Testis (tissue), 3 donors: ENCODE results near the gene DDAH1. TPM values are rescaled to one million over a fixed set of nuclear protein-coding genes. Genes with fewer than 3 reads are reported as not detected.

ENCODE experiments used
- DNase-seq: peaks from one replicate; pipeline ENCODE4 v3.0.0-alpha.2; 2019
- H3K27ac ChIP-seq, 2 donors: fragments of 200-600 bp; sonication (generic); one replicate each; pipeline ENCODE4 v1.5.1; 2019
- H3K27me3 ChIP-seq: fragments of 200-600 bp; sonication (generic); one replicate; pipeline ENCODE4 v1.5.1; 2019
- H3K36me3 ChIP-seq: fragments of 200-600 bp; sonication (generic); one replicate; pipeline ENCODE4 v1.5.1; 2017; ENCODE audit warnings: low read depth; ENCODE audit errors: missing control alignments
- H3K4me1 ChIP-seq: fragments of 200-600 bp; sonication (generic); one replicate; pipeline ENCODE4 v1.5.1; 2019
- H3K4me3 ChIP-seq, 2 donors: fragments of 200-600 bp; sonication (generic); one replicate each; pipeline ENCODE4 v1.5.1; 2017 to 2019
- H3K9me3 ChIP-seq: fragments of 200-600 bp; sonication (generic); one replicate; pipeline ENCODE4 v1.5.1; 2017
- CTCF ChIP-seq, 3 experiments: fragments of 450-650 bp in 2 of 3; fragments of 200-600 bp in 1 of 3; sonication (generic) in 1 of 3; IDR thresholded peaks; one replicate each; pipeline ENCODE4 v1.5.1; 2016 to 2019; ENCODE audit warnings: antibody characterized with exemption in 3 of 3, mild to moderate bottlenecking in 2 of 3, moderate library complexity in 1 of 3
- POLR2A ChIP-seq: fragments of 450-650 bp; IDR thresholded peaks from one replicate; pipeline ENCODE4 v1.6.1; 2017; ENCODE audit warnings: antibody characterized with exemption, mild to moderate bottlenecking, moderate library complexity
- WGBS, 2 donors: methylation state at CpG; one replicate each; pipeline ENCODE4 v1.1.5; 2018; 5-methylcytosine and 5-hydroxymethylcytosine counted together
- intact Hi-C: fragments of 100-400 bp; cut with DNase I; formaldehyde crosslinking; loops from one replicate; pipeline ENCODE4 v1.15.1; 2023; ENCODE audit warnings: low total_unique reads
- polyA plus RNA-seq: library from polyadenylated mRNA; stranded (reverse); fragments of 350-450 nt; fragmentation: Illumina TruSeq; extraction: RNeasy Lipid Tissue Mini Kit (QIAGEN cat#74804); gene quantifications from one replicate; pipeline ENCODE4 v1.2.3, GENCODE V29; 2014; ENCODE audit warnings: low read depth, low replicate concordance; ENCODE audit not compliant: insufficient read depth
- total RNA-seq, 2 donors: library from RNA; depleted of rRNA; stranded (reverse); fragments of >200 nt; gene quantifications; one replicate each; pipeline ENCODE4 v1.2.3, GENCODE V29; 2016

DDAH1 gene
- total and polyA plus RNA-seq, 3 donors from 2014 or later: 45.3 to 71.3 (median 54.3) TPM

DNA sequence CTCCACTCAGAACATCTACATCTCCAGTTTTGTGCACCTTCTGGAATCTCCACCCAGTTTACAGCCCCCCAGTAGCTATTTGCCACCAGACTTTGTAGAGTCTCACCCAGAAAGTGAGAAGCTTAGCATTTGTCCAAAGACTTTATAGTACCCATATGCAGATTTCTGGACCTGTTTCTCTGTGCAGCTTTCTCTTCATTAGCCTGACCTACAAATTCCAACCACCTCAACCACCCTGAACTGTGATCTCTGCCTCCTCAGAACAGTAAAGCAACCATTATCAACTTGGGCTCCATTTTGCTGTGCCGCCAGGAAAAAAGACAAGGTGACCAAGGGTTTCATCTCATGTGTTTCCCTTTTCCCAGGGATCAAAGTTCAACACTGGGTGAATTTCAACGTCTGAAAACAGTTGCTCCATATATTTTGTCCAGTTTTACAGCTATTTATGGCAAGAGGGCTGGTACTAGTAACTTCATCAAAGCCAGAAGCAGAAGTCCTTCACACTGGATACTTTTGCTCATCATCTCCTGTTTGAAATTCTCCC lies 36.5 kb upstream of the DDAH1 start:
- DNase-seq: no peak
- 89 to 93% methylated on average over 2 of the region's 2 CpGs for WGBS, 2 donors

DNA sequence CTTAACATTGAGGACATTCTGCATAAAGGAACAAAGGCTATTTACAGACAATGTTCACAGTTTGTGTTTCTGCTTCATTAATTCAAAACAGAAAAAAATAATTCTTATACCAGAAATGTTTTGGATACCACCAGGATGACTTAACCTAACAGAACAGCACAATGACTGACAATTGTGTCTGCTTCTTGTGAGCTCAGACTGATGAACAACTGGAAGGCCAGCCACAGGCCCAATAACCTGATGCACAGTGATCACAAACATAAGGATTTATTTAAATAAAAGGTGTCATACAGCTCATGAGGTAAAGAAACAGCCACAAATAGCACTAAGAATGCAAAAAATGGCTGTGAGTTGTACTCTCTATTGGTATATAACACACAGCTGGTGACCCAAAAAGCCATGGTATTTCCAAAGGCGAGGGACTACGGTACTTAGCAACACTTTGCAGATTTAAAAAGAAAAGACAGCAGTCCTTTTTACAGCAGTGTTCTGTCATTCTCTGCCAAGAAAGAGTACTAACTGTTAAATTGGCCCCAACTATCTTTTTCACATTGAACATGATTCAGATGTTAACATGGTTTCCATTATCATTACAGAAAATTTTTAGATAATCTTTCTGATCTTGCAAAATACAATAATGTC lies 32.1 kb upstream of the DDAH1 start:
- Histone ChIP-seq H3K4me1 (no peaks in the 10 kb centered on the region), H3K27ac (no peak overlapping the region), H3K36me3 (no peaks in the 10 kb centered on the region), H3K9me3 (no peaks in the 10 kb centered on the region), H3K4me3 (no peak overlapping the region), H3K27me3 (no peaks in the 10 kb centered on the region)
- intact Hi-C loops: no loop called here
- WGBS, 2 donors: 69 to 71% methylated on average over 2 of the region's 2 CpGs
- DNase-seq: no peak
- TF ChIP-seq CTCF (IDR thresholded peaks at IDR 0.05) (no peak), POLR2A (no peak)

More for the DNA sequence above, 36.5 kb upstream of the DDAH1 start:
- H3K36me3 ChIP-seq: no peaks in the 10 kb centered on the region
- intact Hi-C loops: no loop called here
- no peaks in the 10 kb centered on the region for H3K9me3 ChIP-seq
- H3K27ac ChIP-seq: no peak overlapping the region
- H3K27me3 ChIP-seq: no peaks in the 10 kb centered on the region
- TF ChIP-seq POLR2A (no peak), CTCF (IDR thresholded peaks at IDR 0.05) (no peak)
- no peak overlapping the region for H3K4me3 ChIP-seq
- H3K4me1 ChIP-seq: no peaks in the 10 kb centered on the region

- intact Hi-C loops: no loop called here
- no peak for TF ChIP-seq POLR2A
- no peak for TF ChIP-seq CTCF (IDR thresholded peaks at IDR 0.05)
- no peaks in the 10 kb centered on the region for H3K27me3 ChIP-seq
- H3K36me3 ChIP-seq: no peaks in the 10 kb centered on the region
- no peak overlapping the region for H3K27ac ChIP-seq
- no peaks in the 10 kb centered on the region for H3K4me1 ChIP-seq
- 66 to 74% methylated on average over 6 of the region's 6 CpGs for WGBS, 2 donors
- no peaks in the 10 kb centered on the region for H3K9me3 ChIP-seq
- H3K4me3 ChIP-seq: no peak overlapping the region
- no peak for DNase-seq
Measured at GRCh38 chr1:85495556-85495955, 30.6 kb upstream of the DDAH1 start.

- no peak for TF ChIP-seq POLR2A
- no peak for TF ChIP-seq CTCF (IDR thresholded peaks at IDR 0.05)
- H3K9me3 ChIP-seq: no peaks in the 10 kb centered on the region
- intact Hi-C loops: no loop called here
- H3K27me3 ChIP-seq: no peaks in the 10 kb centered on the region
- 61 to 69% methylated on average over 2 of the region's 2 CpGs for WGBS, 2 donors
- no peak overlapping the region for H3K4me3 ChIP-seq
- DNase-seq: no peak
- H3K36me3 ChIP-seq: no peaks in the 10 kb centered on the region
- no peak overlapping the region for H3K27ac ChIP-seq
- H3K4me1 ChIP-seq: no peaks in the 10 kb centered on the region
Measured at GRCh38 chr1:85494904-85495266, 29.9 kb upstream of the DDAH1 start.
